Spinal cord (tissue), 10 donors: ENCODE data around the gene FAM228A. TPM values are rescaled to one million over a fixed set of nuclear protein-coding genes. Genes with fewer than 3 reads are reported as not detected.
"Not testable (repeated sequence)": the region's sequence is repeated elsewhere in the genome, so short reads cannot be mapped to it uniquely, and the experiment has no call there.

Experiments
- DNase-seq, 6 donors: peaks; one replicate each; pipeline versions ENCODE4 v3.0.0 to v3.0.0-alpha.2; 2013 to 2015; ENCODE audit warnings: low spot score in 6 of 6, low read depth in 4 of 6
- H3K27ac ChIP-seq: one replicate; pipeline ENCODE4 v1.5.1; 2013; ENCODE audit warnings: low read depth, low read length, control low read depth
- H3K27me3 ChIP-seq: one replicate; pipeline ENCODE4 v1.6.1; 2013; ENCODE audit warnings: low read length; ENCODE audit not compliant: control insufficient read depth, insufficient read depth
- H3K36me3 ChIP-seq: one replicate; pipeline ENCODE4 v1.6.1; 2013; ENCODE audit warnings: low read length; ENCODE audit not compliant: control insufficient read depth, insufficient read depth
- H3K4me1 ChIP-seq: one replicate; pipeline ENCODE4 v1.6.1; 2013; ENCODE audit warnings: low read length; ENCODE audit not compliant: control insufficient read depth, insufficient read depth
- H3K4me3 ChIP-seq: one replicate; pipeline ENCODE4 v1.5.1; 2013; ENCODE audit warnings: low read depth, low read length, control low read depth
- H3K9me3 ChIP-seq: one replicate; pipeline ENCODE4 v1.6.1; 2013; ENCODE audit warnings: low read length; ENCODE audit not compliant: control insufficient read depth, insufficient read depth
- WGBS: methylation state at CpG from one replicate; pipeline ENCODE4 v1.1.5; 2013; ENCODE audit warnings: missing lambda C conversion rate; ENCODE audit not compliant: insufficient coverage; 5-methylcytosine and 5-hydroxymethylcytosine counted together
- polyA plus RNA-seq, 2 donors: library from polyadenylated mRNA; unstranded; fragments of 120-200 nt; gene quantifications; one replicate each; pipeline ENCODE4 v1.2.1, GENCODE V29; 2013; ENCODE audit not compliant: insufficient read length in 2 of 2
- total RNA-seq, 2 donors: library from RNA; depleted of rRNA in 1 of 2; stranded (reverse); fragments of 120-200 nt in 1 of 2; fragments of >200 nt in 1 of 2; gene quantifications; one replicate each; pipeline versions ENCODE4 v1.2.3 to v1.2.4, GENCODE V29; 2013 to 2014
- donor health status: healthy.

The FAM228A gene
- total and polyA plus RNA-seq, 4 donors, result 0.88 to 4.6 (median 2.3) TPM

GRCh38 chr2:24183366-24184069, 8.7 kb downstream of the FAM228A start:
- no peak for DNase-seq
- H3K27ac ChIP-seq, result no peak overlapping the region
- H3K36me3 ChIP-seq, result no peaks in the 10 kb centered on the region
- H3K4me3 ChIP-seq, result no peak overlapping the region
- no peaks in the 10 kb centered on the region for H3K4me1 ChIP-seq
- H3K27me3 ChIP-seq, result no peaks in the 10 kb centered on the region
- 80% methylated on average over 1 of the region's 6 CpGs for WGBS
- H3K9me3 ChIP-seq, result no peaks in the 10 kb centered on the region

GRCh38 chr2:24189551-24189950, 14.7 kb downstream of the FAM228A start:
- peaks cover 12% of the 10 kb centered on the region for H3K36me3 ChIP-seq
- H3K4me1 ChIP-seq, result no peaks in the 10 kb centered on the region
- DNase-seq, result no peak
- H3K27me3 ChIP-seq, result no peaks in the 10 kb centered on the region
- H3K9me3 ChIP-seq, result peaks cover 1% of the 10 kb centered on the region
- no peak overlapping the region for H3K4me3 ChIP-seq
- 85% methylated on average over 10 of the region's 10 CpGs for WGBS
- H3K27ac ChIP-seq, result no peak overlapping the region

GRCh38 chr2:24190503-24190902, 15.7 kb downstream of the FAM228A start:
- WGBS, result 81% methylated on average over 7 of the region's 9 CpGs
- Histone ChIP-seq H3K27ac (no peak overlapping the region), H3K9me3 (peaks cover 1% of the 10 kb centered on the region), H3K36me3 (peaks cover 12% of the 10 kb centered on the region), H3K27me3 (no peaks in the 10 kb centered on the region), H3K4me1 (no peaks in the 10 kb centered on the region), H3K4me3 (no peak overlapping the region)
- no peak for DNase-seq

- DNase-seq, result no peak
- no peaks in the 10 kb centered on the region for H3K27me3 ChIP-seq
- 92% methylated on average over 5 of the region's 9 CpGs for WGBS
Measured at GRCh38 chr2:24191156-24191555, 16.3 kb downstream of the FAM228A start.

GRCh38 chr2:24191848-24192247, 17.0 kb downstream of the FAM228A start:
- Histone ChIP-seq H3K4me1 (no peaks in the 10 kb centered on the region), H3K4me3 (no peak overlapping the region), H3K9me3 (peaks cover 1% of the 10 kb centered on the region), H3K27me3 (no peaks in the 10 kb centered on the region), H3K36me3 (peaks cover 12% of the 10 kb centered on the region), H3K27ac (no peak overlapping the region)
- DNase-seq, result no peak
- 66% methylated on average over 3 of the region's 5 CpGs for WGBS

More at GRCh38 chr2:24191156-24191555, 16.3 kb downstream of the FAM228A start:
- peaks cover 12% of the 10 kb centered on the region for H3K36me3 ChIP-seq
- no peaks in the 10 kb centered on the region for H3K4me1 ChIP-seq
- H3K4me3 ChIP-seq, result no peak overlapping the region
- no peak overlapping the region for H3K27ac ChIP-seq
- H3K9me3 ChIP-seq, result peaks cover 1% of the 10 kb centered on the region

- not testable (repeated sequence) for H3K27me3 ChIP-seq, H3K4me1 ChIP-seq, DNase-seq, H3K4me3 ChIP-seq, H3K9me3 ChIP-seq, H3K27ac ChIP-seq
- no CpG with 5 or more reads among the region's 1 CpG for WGBS
- peaks cover 13% of the 10 kb centered on the region for H3K36me3 ChIP-seq
Measured at GRCh38 chr2:24197213-24197612, 22.4 kb downstream of the FAM228A start.

- H3K9me3 ChIP-seq, result no peaks in the 10 kb centered on the region
- DNase-seq, result no peak
- peaks cover 25% of the 10 kb centered on the region for H3K36me3 ChIP-seq
- H3K4me3 ChIP-seq, result no peak overlapping the region
- 86% methylated on average over 9 of the region's 12 CpGs for WGBS
- H3K27ac ChIP-seq, result no peak overlapping the region
- no peaks in the 10 kb centered on the region for H3K4me1 ChIP-seq
- H3K27me3 ChIP-seq, result no peaks in the 10 kb centered on the region
Measured at GRCh38 chr2:24199968-24200590, 25.2 kb downstream of the FAM228A start.

- Histone ChIP-seq H3K27me3 (no peaks in the 10 kb centered on the region), H3K9me3 (no peaks in the 10 kb centered on the region), H3K36me3 (peaks cover 28% of the 10 kb centered on the region), H3K27ac (no peak overlapping the region), H3K4me1 (no peaks in the 10 kb centered on the region), H3K4me3 (no peak overlapping the region)
- 100% methylated on average over 3 of the region's 3 CpGs for WGBS
- DNase-seq, result no peak
Measured at GRCh38 chr2:24200799-24201198, 25.9 kb downstream of the FAM228A start.

GRCh38 chr2:24203029-24203786, 28.4 kb downstream of the FAM228A start:
- no peaks in the 10 kb centered on the region for H3K4me1 ChIP-seq
- no peaks in the 10 kb centered on the region for H3K27me3 ChIP-seq
- H3K27ac ChIP-seq, result no peak overlapping the region
- DNase-seq, result peak in 1 of 6 donors; percentile 9
- WGBS, result 63% methylated on average over 12 of the region's 19 CpGs
- H3K4me3 ChIP-seq, result no peak overlapping the region
- peaks cover 51% of the 10 kb centered on the region for H3K36me3 ChIP-seq
- no peaks in the 10 kb centered on the region for H3K9me3 ChIP-seq
